Measurements from ENCODE around the gene UNC50.

UNC50 gene

GRCh38 chr2:98604547-98604946 lies 3.8 kb upstream of the UNC50 start:
- Histone ChIP-seq H3K27me3 (ENCODE audit: low read length) (no peaks in the 10 kb centered on the region), H3K79me2 (ENCODE audit: insufficient read depth, low read length) (peaks cover 28% of the 10 kb centered on the region), H3K9ac (ENCODE audit: low read length) (no peak overlapping the region), H3K4me2 (ENCODE audit: low read depth, low read length, poor library complexity, severe bottlenecking) (no peak overlapping the region), H3K4me3 (ENCODE audit: insufficient read depth, low read length, poor library complexity, severe bottlenecking) (no peak overlapping the region), H4K20me1 (ENCODE audit: low read depth, low read length) (no peaks in the 10 kb centered on the region), H3K9me3 (ENCODE audit: insufficient read depth, low read length) (no peaks in the 10 kb centered on the region), H3K9me2 (replicated peaks; ENCODE audit: insufficient read depth, low read length) (no peaks in the 10 kb centered on the region), H3K36me3 (ENCODE audit: low read length) (peaks cover 8% of the 10 kb centered on the region; the same call in 1 of the 2 replicates), H3F3A (ENCODE audit: insufficient read depth) (no peaks in the 10 kb centered on the region), H2AFZ (ENCODE audit: low read depth, low read length, severe bottlenecking) (no peak overlapping the region), H3K27ac (ENCODE audit: low read depth, low read length) (no peak overlapping the region)
- TF ChIP-seq EZH2phosphoT487 (conservative IDR thresholded peaks at IDR 0.05; ENCODE audit: low read length) (no peak), CTCF (IDR thresholded peaks at IDR 0.05; ENCODE audit: insufficient read depth, low read length, poor library complexity, severe bottlenecking) (no peak)

GRCh38 chr2:98605076-98605475 lies 3.3 kb upstream of the UNC50 start:
- no peaks in the 10 kb centered on the region for H3K9me3 ChIP-seq (ENCODE audit: insufficient read depth, low read length)
- no peaks in the 10 kb centered on the region for H3K9me2 ChIP-seq (replicated peaks; ENCODE audit: insufficient read depth, low read length)
- H3K79me2 ChIP-seq (ENCODE audit: insufficient read depth, low read length) = peaks cover 28% of the 10 kb centered on the region
- no peak overlapping the region for H3K27ac ChIP-seq (ENCODE audit: low read depth, low read length)
- no peaks in the 10 kb centered on the region for H3F3A ChIP-seq (ENCODE audit: insufficient read depth)
- H2AFZ ChIP-seq (ENCODE audit: low read depth, low read length, severe bottlenecking) = no peak overlapping the region
- no peaks in the 10 kb centered on the region for H4K20me1 ChIP-seq (ENCODE audit: low read depth, low read length)
- peaks cover 5% of the 10 kb centered on the region; the same call in 1 of the 2 replicates for H3K36me3 ChIP-seq (ENCODE audit: low read length)
- no peaks in the 10 kb centered on the region for H3K27me3 ChIP-seq (ENCODE audit: low read length)
- H3K4me3 ChIP-seq (ENCODE audit: insufficient read depth, low read length, poor library complexity, severe bottlenecking) = no peak overlapping the region
- TF ChIP-seq EZH2phosphoT487 (conservative IDR thresholded peaks at IDR 0.05; ENCODE audit: low read length) (no peak), CTCF (IDR thresholded peaks at IDR 0.05; ENCODE audit: insufficient read depth, low read length, poor library complexity, severe bottlenecking) (no peak)
- no peak overlapping the region for H3K9ac ChIP-seq (ENCODE audit: low read length)
- H3K4me2 ChIP-seq (ENCODE audit: low read depth, low read length, poor library complexity, severe bottlenecking) = no peak overlapping the region

- Histone ChIP-seq H3K9ac (ENCODE audit: low read length) (no peak overlapping the region; the same call in 1 of the 2 replicates), H3K27ac (ENCODE audit: low read depth, low read length) (no peak overlapping the region), H3K4me3 (ENCODE audit: insufficient read depth, low read length, poor library complexity, severe bottlenecking) (no peak overlapping the region), H4K20me1 (ENCODE audit: low read depth, low read length) (no peaks in the 10 kb centered on the region), H3K36me3 (ENCODE audit: low read length) (no peaks in the 10 kb centered on the region), H3F3A (ENCODE audit: insufficient read depth) (no peaks in the 10 kb centered on the region), H3K9me3 (ENCODE audit: insufficient read depth, low read length) (no peaks in the 10 kb centered on the region), H2AFZ (ENCODE audit: low read depth, low read length, severe bottlenecking) (no peak overlapping the region), H3K79me2 (ENCODE audit: insufficient read depth, low read length) (peaks cover 28% of the 10 kb centered on the region), H3K9me2 (replicated peaks; ENCODE audit: insufficient read depth, low read length) (no peaks in the 10 kb centered on the region), H3K27me3 (ENCODE audit: low read length) (no peaks in the 10 kb centered on the region), H3K4me2 (ENCODE audit: low read depth, low read length, poor library complexity, severe bottlenecking) (peak overlapping the region; percentile 76)
- TF ChIP-seq CTCF (IDR thresholded peaks at IDR 0.05; ENCODE audit: insufficient read depth, low read length, poor library complexity, severe bottlenecking) (no peak), EZH2phosphoT487 (conservative IDR thresholded peaks at IDR 0.05; ENCODE audit: low read length) (no peak)
These were observed 2.0 kb upstream of the UNC50 start for GRCh38 chr2:98606431-98606830.

Measured in SU-DHL-6 (cell line).